ENCODE data around the gene HS2ST1. TPM values are rescaled to one million over a fixed set of nuclear protein-coding genes. Genes with fewer than 3 reads are reported as not detected.

Gene HS2ST1
- total RNA-seq, 4 donors from 2014 or later: 6.3 to 11.7 (median 10.3) TPM

- no peaks in the 10 kb centered on the region for H3K27me3 ChIP-seq
- no peak for DNase-seq (ENCODE audit: low spot score in 2 of 2)
- H3K36me3 ChIP-seq: no peaks in the 10 kb centered on the region
- H3K27ac ChIP-seq: no peak overlapping the region
- whole genome bisulfite sequencing: 94% methylated on average over 7 of the region's 7 CpGs
- no peaks in the 10 kb centered on the region for H3K9me3 ChIP-seq
- no peak overlapping the region for H3K4me3 ChIP-seq
- no peak for TF ChIP-seq POLR2AphosphoS5 (IDR thresholded peaks at IDR 0.05)
- no peak for TF ChIP-seq EP300 (IDR thresholded peaks at IDR 0.05)
- TF ChIP-seq POLR2A (IDR thresholded peaks at IDR 0.05): no peak
- no peak for TF ChIP-seq CTCF (IDR thresholded peaks at IDR 0.05)
- H3K4me1 ChIP-seq: no peaks in the 10 kb centered on the region
These were observed 158.5 kb downstream of the HS2ST1 start for GRCh38 chr1:87072904-87073303.

DNA sequence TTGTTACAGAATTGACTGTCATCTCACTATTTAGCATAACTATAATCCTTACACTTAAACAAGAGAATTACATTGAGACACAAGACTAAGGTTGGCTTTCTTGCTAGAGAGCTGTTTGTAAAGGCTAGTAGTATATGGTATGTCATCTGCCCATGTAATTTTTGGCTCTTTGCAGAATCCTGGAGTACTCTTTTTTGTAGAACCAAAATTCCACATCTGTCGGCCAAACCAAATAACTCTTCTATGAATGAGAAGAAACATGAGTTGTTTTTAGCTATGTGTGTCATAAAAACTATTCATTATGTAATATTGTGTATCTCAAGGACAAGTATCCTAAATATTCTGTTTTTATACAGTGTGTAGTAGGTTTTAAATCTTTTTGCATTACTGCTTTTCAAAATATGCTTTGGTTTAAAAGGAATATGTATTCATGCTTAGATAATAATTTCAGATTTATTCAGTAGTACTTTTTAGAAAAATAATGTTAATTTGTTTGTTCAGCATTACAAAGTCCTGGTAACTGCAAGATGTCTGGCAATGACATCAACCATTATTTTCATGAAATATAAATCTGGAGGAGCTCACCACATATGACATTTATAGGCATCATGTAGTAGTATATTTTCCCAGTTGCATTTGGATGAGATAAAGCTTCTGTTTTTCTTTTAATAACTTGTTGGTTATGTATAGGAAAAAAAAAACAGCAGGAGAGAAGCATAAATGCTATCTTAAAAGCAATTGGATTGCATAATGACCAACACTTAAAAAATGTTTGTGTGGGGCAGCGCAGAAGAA lies 159.8 kb downstream of the HS2ST1 start:
- no peak for DNase-seq (ENCODE audit: low spot score in 2 of 2)
- no peak for TF ChIP-seq EP300 (IDR thresholded peaks at IDR 0.05)
- Histone ChIP-seq H3K9me3 (no peaks in the 10 kb centered on the region), H3K36me3 (no peaks in the 10 kb centered on the region), H3K4me1 (no peaks in the 10 kb centered on the region), H3K27me3 (no peaks in the 10 kb centered on the region), H3K27ac (no peak overlapping the region), H3K4me3 (no peak overlapping the region)
- 82% methylated on average over 2 of the region's 2 CpGs for WGBS

DNA sequence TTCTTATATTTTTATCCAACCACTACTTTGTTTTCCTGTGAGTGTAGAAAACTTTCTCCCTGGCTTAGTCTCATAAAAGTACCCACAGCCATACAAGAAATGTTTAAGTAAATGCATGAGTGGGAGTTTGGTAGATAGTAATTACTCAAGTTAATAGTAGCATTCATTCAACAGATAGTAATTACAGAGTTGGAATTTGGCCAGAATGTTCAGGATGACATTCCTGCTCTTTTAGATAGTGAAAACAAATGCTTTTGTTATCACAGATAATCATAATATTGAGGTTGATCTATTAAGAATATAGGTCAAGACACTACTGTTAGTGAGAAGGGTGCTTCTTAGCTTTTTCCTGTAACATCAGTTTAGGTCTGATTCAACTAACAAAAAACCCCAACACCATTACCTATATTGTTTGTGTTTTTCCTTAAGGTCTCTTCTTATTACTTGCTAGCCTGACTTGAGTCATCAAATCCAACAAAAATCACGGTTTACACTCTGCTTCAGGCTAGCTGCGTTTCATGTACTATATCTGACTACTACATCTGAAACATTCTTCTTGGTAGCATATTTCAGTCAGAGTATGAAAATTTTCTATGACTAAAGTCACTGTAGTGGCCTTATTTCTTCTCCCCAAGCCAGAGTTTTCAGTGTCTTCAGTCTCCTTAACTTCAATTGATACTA lies 163.7 kb downstream of the HS2ST1 start:
- WGBS: 86% methylated on average over 2 of the region's 2 CpGs
- no peak for TF ChIP-seq POLR2AphosphoS5 (IDR thresholded peaks at IDR 0.05)
- no peak for TF ChIP-seq EP300 (IDR thresholded peaks at IDR 0.05)
- TF ChIP-seq POLR2A (IDR thresholded peaks at IDR 0.05): no peak
- TF ChIP-seq CTCF (IDR thresholded peaks at IDR 0.05): no peak
- no peaks in the 10 kb centered on the region for H3K36me3 ChIP-seq
- H3K27me3 ChIP-seq: no peaks in the 10 kb centered on the region
- H3K9me3 ChIP-seq: no peaks in the 10 kb centered on the region
- no peak overlapping the region for H3K27ac ChIP-seq
- no peak overlapping the region for H3K4me3 ChIP-seq
- DNase-seq (ENCODE audit: low spot score in 2 of 2): no peak
- no peaks in the 10 kb centered on the region for H3K4me1 ChIP-seq

DNA sequence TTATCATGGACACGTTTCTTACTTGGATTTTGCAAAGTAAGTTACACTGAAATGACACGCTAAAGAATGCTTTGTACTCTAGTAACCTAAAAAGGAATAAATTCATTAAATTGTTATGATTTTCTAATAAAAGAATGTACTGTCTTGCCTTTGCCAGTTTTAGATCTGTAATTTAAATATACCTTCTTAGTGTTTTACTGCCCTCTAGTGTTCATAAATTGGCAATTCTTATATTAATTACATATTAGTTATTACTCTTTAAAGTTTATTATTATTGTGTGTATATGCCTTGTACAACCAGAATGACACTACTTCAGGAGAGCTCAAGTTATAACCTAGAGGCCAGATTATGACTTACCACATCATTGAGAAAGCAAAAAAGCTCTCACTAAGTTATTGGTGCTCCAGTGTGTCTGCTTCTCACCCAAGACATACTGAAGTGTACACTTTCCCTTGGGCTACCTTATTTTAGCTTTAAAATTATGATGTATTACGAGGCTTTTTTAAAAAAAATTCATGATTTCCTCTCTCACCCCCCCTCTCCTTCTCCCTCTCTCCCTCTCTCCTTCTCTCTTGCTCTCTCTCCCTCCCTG lies 169.9 kb downstream of the HS2ST1 start:
- TF ChIP-seq POLR2A (IDR thresholded peaks at IDR 0.05): no peak
- TF ChIP-seq CTCF (IDR thresholded peaks at IDR 0.05): peak; percentile 14 to 46
- no peak for DNase-seq (ENCODE audit: low spot score in 2 of 2)
- 28% methylated on average over 3 of the region's 3 CpGs for WGBS

DNA sequence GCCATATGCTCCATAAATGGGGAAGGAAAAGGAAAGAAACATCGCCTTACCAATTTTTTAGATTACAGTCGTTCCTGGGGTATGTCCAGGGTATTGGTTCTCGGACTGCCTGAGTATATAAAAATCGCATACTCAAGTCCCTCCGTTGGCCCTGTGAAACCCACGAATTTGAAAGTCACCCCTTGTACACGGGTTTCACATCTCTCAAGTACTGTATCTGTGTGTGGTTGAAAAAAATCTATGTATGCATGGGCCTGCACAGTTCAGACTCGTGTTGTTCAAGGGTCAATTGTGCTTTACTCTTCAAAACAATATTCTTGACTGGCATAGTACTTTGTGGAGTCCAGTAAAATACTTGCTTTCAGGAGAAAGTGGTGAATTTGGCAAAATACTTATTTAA lies 171.7 kb downstream of the HS2ST1 start:
- no peak for DNase-seq (ENCODE audit: low spot score in 2 of 2)
- Histone ChIP-seq H3K4me3 (no peak overlapping the region), H3K36me3 (no peaks in the 10 kb centered on the region), H3K27ac (no peak overlapping the region), H3K27me3 (no peaks in the 10 kb centered on the region), H3K9me3 (no peaks in the 10 kb centered on the region), H3K4me1 (no peaks in the 10 kb centered on the region)
- 92% methylated on average over 8 of the region's 8 CpGs for WGBS
- no peak for TF ChIP-seq POLR2AphosphoS5 (IDR thresholded peaks at IDR 0.05)
- no peak for TF ChIP-seq POLR2A (IDR thresholded peaks at IDR 0.05)
- TF ChIP-seq EP300 (IDR thresholded peaks at IDR 0.05): no peak
- no peak for TF ChIP-seq CTCF (IDR thresholded peaks at IDR 0.05)

More for the DNA sequence above, 169.9 kb downstream of the HS2ST1 start:
- H3K9me3 ChIP-seq: no peaks in the 10 kb centered on the region
- H3K36me3 ChIP-seq: no peaks in the 10 kb centered on the region
- H3K4me1 ChIP-seq: no peaks in the 10 kb centered on the region
- no peaks in the 10 kb centered on the region for H3K27me3 ChIP-seq
- H3K4me3 ChIP-seq: no peak overlapping the region
- H3K27ac ChIP-seq: no peak overlapping the region
